IMR-90 (cell line): Measurements from ENCODE around the gene PPARG. TPM values are rescaled to one million over a fixed set of nuclear protein-coding genes. Genes with fewer than 3 reads are reported as not detected.

Experiments used
- ATAC-seq: fragments of 200-7000 bp; cut with Tn5 transposase; 2 replicates; pipeline ENCODE4 v1.9.1; 2020; ENCODE audit warnings: low read depth, mild to moderate bottlenecking, moderate library complexity
- BruUV-seq: library from RNA; stranded (reverse); fragments of 400-500 nt; replicated peaks from 2 replicates; lab custom pipeline; 2021; lab: Mats Ljungman, UMichigan
- CTCF ChIA-PET: fragments of 300-600 bp; formaldehyde crosslinking; extraction: SDS; loops from one replicate; lab custom pipeline; 2021; ENCODE audit warnings: antibody characterized with exemption; lab: Yijun Ruan, JAX
- POLR2A ChIA-PET: fragments of 300-600 bp; sonication (Branson Sonifier 250); formaldehyde crosslinking; loops from one replicate; lab custom pipeline; 2022; ENCODE audit warnings: antibody characterized with exemption; ENCODE audit not compliant: unreplicated experiment; lab: Charles Lee
- DNase-seq: peaks from one replicate; pipeline ENCODE4 v3.0.0; 2013
- H2AFZ ChIP-seq: replicated peaks from 2 replicates; pipeline ENCODE3; 2013; ENCODE audit warnings: low read length, mild to moderate bottlenecking; ENCODE audit not compliant: poor library complexity
- H2AK5ac ChIP-seq: 2 replicates; pipeline ENCODE4 v1.6.1; 2013; ENCODE audit warnings: low read depth, low read length, inconsistent platforms
- H2AK9ac ChIP-seq: replicated peaks from 2 replicates; pipeline ENCODE3; 2013; ENCODE audit warnings: mild to moderate bottlenecking, low read depth, low read length, moderate library complexity; ENCODE audit not compliant: poor library complexity
- H2BK120ac ChIP-seq: 2 replicates; pipeline ENCODE4 v1.6.1; 2013; ENCODE audit warnings: low read depth, low read length, inconsistent platforms
- H2BK15ac ChIP-seq: 3 replicates; pipeline ENCODE4 v1.6.1; 2013; ENCODE audit warnings: low read depth, low read length, inconsistent platforms
- H2BK20ac ChIP-seq: 2 replicates; pipeline ENCODE4 v1.6.1; 2013; ENCODE audit warnings: low read depth, mild to moderate bottlenecking, inconsistent platforms, low read length, moderate library complexity
- H2BK5ac ChIP-seq: 2 replicates; pipeline ENCODE4 v1.6.1; 2013; ENCODE audit warnings: mild to moderate bottlenecking, low read depth, low read length, inconsistent platforms; ENCODE audit not compliant: poor library complexity, severe bottlenecking
- H3K14ac ChIP-seq: replicated peaks from 2 replicates; pipeline ENCODE4 v1.6.1; 2013; ENCODE audit warnings: low read depth, low read length, inconsistent platforms
- H3K18ac ChIP-seq: 2 replicates; pipeline ENCODE4 v1.6.1; 2013; ENCODE audit warnings: low read depth, low read length, control low read depth
- H3K23ac ChIP-seq: 2 replicates; pipeline ENCODE4 v1.6.1; 2013; ENCODE audit warnings: low read depth, low read length, inconsistent platforms
- H3K27ac ChIP-seq: 2 replicates; pipeline ENCODE4 v1.5.1; 2013; ENCODE audit warnings: mild to moderate bottlenecking, control low read depth, low read length; ENCODE audit not compliant: insufficient read depth
- H3K27me3 ChIP-seq: 2 replicates; pipeline ENCODE4 v1.6.1; 2013; ENCODE audit warnings: low read length; ENCODE audit not compliant: control insufficient read depth, insufficient read depth
- H3K36me3 ChIP-seq: 2 replicates; pipeline ENCODE4 v1.6.1; 2013; ENCODE audit warnings: low read length, mixed read lengths; ENCODE audit not compliant: control insufficient read depth, insufficient read depth
- H3K4ac ChIP-seq: 2 replicates; pipeline ENCODE4 v1.6.1; 2013; ENCODE audit warnings: low read depth, low read length, inconsistent platforms
- H3K4me1 ChIP-seq: 2 replicates; pipeline ENCODE4 v1.6.1; 2013; ENCODE audit warnings: low read length, mixed read lengths; ENCODE audit not compliant: control insufficient read depth, insufficient read depth
- H3K4me2 ChIP-seq: 2 replicates; pipeline ENCODE4 v1.6.1; 2013; ENCODE audit warnings: low read depth, mild to moderate bottlenecking, control low read depth, low read length, moderate library complexity
- H3K4me3 ChIP-seq: 2 replicates; pipeline ENCODE4 v1.5.1; 2013; ENCODE audit warnings: low read depth, mild to moderate bottlenecking, control low read depth, low read length, moderate library complexity; ENCODE audit not compliant: insufficient read depth
- H3K56ac ChIP-seq: 2 replicates; pipeline ENCODE4 v1.6.1; 2013; ENCODE audit warnings: low read length, inconsistent platforms; ENCODE audit not compliant: insufficient read depth; ENCODE audit errors: extremely low read depth
- H3K79me1 ChIP-seq, 2 experiments: 2 replicates each; pipeline ENCODE4 v1.6.1; 2013; ENCODE audit warnings: low read length in 2 of 2, inconsistent platforms in 1 of 2, low read depth in 1 of 2
- H3K9ac ChIP-seq: 2 replicates; pipeline ENCODE4 v1.6.1; 2013; ENCODE audit warnings: low read depth, low read length, control low read depth
- H3K9me1 ChIP-seq: 2 replicates; pipeline ENCODE4 v1.6.1; 2013; ENCODE audit warnings: low read length, inconsistent platforms; ENCODE audit not compliant: insufficient read depth
- H3K9me3 ChIP-seq: 2 replicates; pipeline ENCODE4 v1.6.1; 2013; ENCODE audit warnings: low read length; ENCODE audit not compliant: control insufficient read depth, insufficient read depth
- H4K20me1 ChIP-seq: 2 replicates; pipeline ENCODE4 v1.6.1; 2013; ENCODE audit warnings: low read length, inconsistent platforms; ENCODE audit not compliant: insufficient read depth
- H4K5ac ChIP-seq: 2 replicates; pipeline ENCODE4 v1.6.1; 2013; ENCODE audit warnings: mild to moderate bottlenecking, low read depth, low read length, control low read depth
- H4K8ac ChIP-seq, 2 experiments: 2 replicates each; pipeline ENCODE4 v1.6.1; 2013; ENCODE audit warnings: low read depth in 2 of 2, low read length in 2 of 2, control low read depth in 1 of 2, inconsistent platforms in 1 of 2
- H4K91ac ChIP-seq: 2 replicates; pipeline ENCODE4 v1.6.1; 2013; ENCODE audit warnings: low read depth, low read length, inconsistent platforms; ENCODE audit not compliant: insufficient read depth
- CEBPB ChIP-seq: IDR thresholded peaks from 2 replicates; pipeline ENCODE4 v1.6.1; 2012; ENCODE audit warnings: low read depth, low read length, improper control_type of control experiment
- CHD1 ChIP-seq: IDR thresholded peaks from 2 replicates; pipeline ENCODE4 v1.6.1; 2012; ENCODE audit warnings: low read depth, low read length, improper control_type of control experiment
- MAFK ChIP-seq: IDR thresholded peaks from 2 replicates; pipeline ENCODE4 v1.6.1; 2012; ENCODE audit warnings: low read depth, low read length, improper control_type of control experiment
- MXI1 ChIP-seq: IDR thresholded peaks from 2 replicates; pipeline ENCODE4 v1.6.1; 2012; ENCODE audit warnings: low read depth, mild to moderate bottlenecking, low read length, moderate library complexity, borderline replicate concordance
- NFE2L2 ChIP-seq: fragments of 150-350 bp; IDR thresholded peaks from 2 replicates; pipeline ENCODE4 v1.6.1; 2016; ENCODE audit warnings: low read depth, mild to moderate bottlenecking, low read length
- RAD21 ChIP-seq: IDR thresholded peaks from 2 replicates; pipeline ENCODE4 v1.6.1; 2012; ENCODE audit warnings: low read length, improper control_type of control experiment
- RCOR1 ChIP-seq: IDR thresholded peaks from 2 replicates; pipeline ENCODE4 v1.6.1; 2012; ENCODE audit warnings: mild to moderate bottlenecking, low read length, improper control_type of control experiment; ENCODE audit not compliant: insufficient replicate concordance
- RFX5 ChIP-seq: IDR thresholded peaks from 2 replicates; pipeline ENCODE4 v1.8.0; 2012; ENCODE audit warnings: low read depth, mild to moderate bottlenecking, low read length, moderate library complexity
- SMC3 ChIP-seq: fragments of 150-350 bp; IDR thresholded peaks from 2 replicates; pipeline ENCODE4 v1.6.1; 2016; ENCODE audit warnings: low read depth, mild to moderate bottlenecking, antibody characterized with exemption, low read length, moderate library complexity
- WGBS, 2 experiments: methylation state at CpG; one replicate each; pipeline versions ENCODE4 v1.1.5 to v1.1.7; 2013; ENCODE audit warnings: missing lambda C conversion rate in 2 of 2; ENCODE audit not compliant: insufficient read length in 1 of 2; ENCODE audit errors: extremely low coverage in 2 of 2; 5-methylcytosine and 5-hydroxymethylcytosine counted together
- dilution Hi-C: fragments of 300-500 bp; cut with HindIII; formaldehyde crosslinking; loops from one replicate; pipeline ENCODE4 v1.14.3; 2018; ENCODE audit warnings: low sequenced_read_pairs; ENCODE audit not compliant: unreplicated experiment
- in situ Hi-C: fragments of 300-500 bp; cut with MboI; formaldehyde crosslinking; loops from 3 replicates; pipeline ENCODE4 v1.14.3; 2019; ENCODE audit warnings: low sequenced_read_pairs, inconsistent platforms, mixed read lengths
- intact Hi-C: fragments of 100-400 bp; cut with micrococcal nuclease; formaldehyde crosslinking; loops from 2 replicates; pipeline ENCODE4 v1.10.0; 2022
- polyA plus RNA-seq, 3 experiments: library from polyadenylated mRNA; depleted of rRNA; stranded (reverse); fragments of >200 nt; gene quantifications; 2 replicates each; pipeline ENCODE4 v1.2.3, GENCODE V29; 2012; ENCODE audit warnings: low replicate concordance in 1 of 3
- total RNA-seq: library from RNA; depleted of rRNA; stranded (reverse); fragments of >200 nt; gene quantifications from 2 replicates; pipeline ENCODE4 v1.2.3, GENCODE V29; 2012
- TF ChIP-seq, protein P1 (sequence below): fragments of 150-350 bp; IDR thresholded peaks from 2 replicates; pipeline ENCODE4 v1.6.1; 2017; ENCODE audit warnings: mild to moderate bottlenecking, antibody characterized with exemption, low read length, low read depth
- TF ChIP-seq, protein P2 (sequence below): fragments of 150-350 bp; IDR thresholded peaks from 2 replicates; pipeline ENCODE4 v1.6.1; 2016; ENCODE audit warnings: low read depth, mild to moderate bottlenecking, low read length, moderate library complexity, borderline replicate concordance

The PPARG gene
- total and polyA plus RNA-seq, 2 of the 4 experiments (the other 2 are of a cell fraction): 11.2 to 23.8 TPM

DNA sequence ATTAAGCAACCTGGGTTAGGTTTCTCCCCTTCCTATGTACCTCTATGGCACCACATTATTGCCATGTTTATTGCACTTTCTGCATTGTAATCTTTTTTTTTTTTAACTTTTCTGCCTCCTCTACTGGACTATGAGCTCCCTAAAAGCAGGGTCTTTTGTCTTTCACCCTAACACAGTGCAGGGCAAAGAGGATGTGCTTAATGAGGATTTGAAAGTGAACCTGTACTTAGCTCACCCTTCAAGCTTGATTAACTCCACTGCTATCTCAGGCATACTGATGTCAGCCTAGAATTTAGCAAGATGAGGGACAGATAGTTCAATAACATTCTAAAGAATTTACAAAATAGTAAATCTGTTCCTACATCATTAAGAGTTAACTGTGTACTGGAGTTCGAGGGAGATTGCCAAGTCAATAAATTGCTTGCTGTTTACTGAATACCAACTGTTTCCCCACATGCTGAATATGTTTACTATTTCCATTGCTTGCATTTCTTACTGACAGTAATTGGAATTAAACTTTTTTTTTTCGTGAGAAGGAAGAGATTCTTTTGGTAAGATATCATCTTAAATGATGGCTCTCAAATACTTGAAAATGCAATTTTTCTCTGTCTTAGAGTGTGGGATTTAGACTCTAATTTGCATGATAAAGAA is 15.7 kb upstream of the PPARG start (continued):
- TF ChIP-seq, protein P1, sequence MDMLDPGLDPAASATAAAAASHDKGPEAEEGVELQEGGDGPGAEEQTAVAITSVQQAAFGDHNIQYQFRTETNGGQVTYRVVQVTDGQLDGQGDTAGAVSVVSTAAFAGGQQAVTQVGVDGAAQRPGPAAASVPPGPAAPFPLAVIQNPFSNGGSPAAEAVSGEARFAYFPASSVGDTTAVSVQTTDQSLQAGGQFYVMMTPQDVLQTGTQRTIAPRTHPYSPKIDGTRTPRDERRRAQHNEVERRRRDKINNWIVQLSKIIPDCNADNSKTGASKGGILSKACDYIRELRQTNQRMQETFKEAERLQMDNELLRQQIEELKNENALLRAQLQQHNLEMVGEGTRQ: no peak

GRCh38 chr3:12275974-12276650 is 12.8 kb upstream of the PPARG start:
- H3K27me3 ChIP-seq: no peaks in the 10 kb centered on the region
- no peaks in the 10 kb centered on the region for H4K20me1 ChIP-seq
- H2AK5ac ChIP-seq: peak overlapping the region; percentile 70; the same call in 1 of the 2 replicates
- H3K27ac ChIP-seq: no peak overlapping the region
- H3K4ac ChIP-seq: peak overlapping the region; percentile 36; the same call in 1 of the 2 replicates
- no peak overlapping the region for H2BK15ac ChIP-seq
- intact Hi-C loops: no loop called here
- no peak overlapping the region for H2AFZ ChIP-seq
- H3K4me3 ChIP-seq: no peak overlapping the region
- H2AK9ac ChIP-seq: no peak overlapping the region
- no peaks in the 10 kb centered on the region for H3K36me3 ChIP-seq
- no peaks in the 10 kb centered on the region for H3K79me1 ChIP-seq
- no peaks in the 10 kb centered on the region for H3K9me3 ChIP-seq
- in situ Hi-C loops: no loop called here
- H3K9me1 ChIP-seq: peaks cover 4% of the 10 kb centered on the region; the same call in 1 of the 2 replicates
- H2BK5ac ChIP-seq: no peak overlapping the region
- H3K23ac ChIP-seq: no peak overlapping the region; the same call in 1 of the 2 replicates
- H4K8ac ChIP-seq: no peak overlapping the region
- CTCF ChIA-PET: no interaction called here
- H3K18ac ChIP-seq: no peak overlapping the region; the same call in 1 of the 2 replicates
- H2BK20ac ChIP-seq: peak overlapping the region; percentile 34
- H4K91ac ChIP-seq: no peak overlapping the region
- peaks cover 6% of the 10 kb centered on the region for H3K4me1 ChIP-seq
- no peak overlapping the region for H3K4me2 ChIP-seq
- POLR2A ChIA-PET: no interaction called here
- no TSS peak for BruUV-seq
- ATAC-seq (no peak), DNase-seq (no peak)
- H3K14ac ChIP-seq: no peak overlapping the region
- TF ChIP-seq CHD1: no peak
- TF ChIP-seq RCOR1: no peak
- no peak for TF ChIP-seq RFX5
- TF ChIP-seq MXI1: no peak
- no peak for TF ChIP-seq CEBPB
- TF ChIP-seq MAFK: no peak
- no peak for TF ChIP-seq NFE2L2
- TF ChIP-seq, protein P2, sequence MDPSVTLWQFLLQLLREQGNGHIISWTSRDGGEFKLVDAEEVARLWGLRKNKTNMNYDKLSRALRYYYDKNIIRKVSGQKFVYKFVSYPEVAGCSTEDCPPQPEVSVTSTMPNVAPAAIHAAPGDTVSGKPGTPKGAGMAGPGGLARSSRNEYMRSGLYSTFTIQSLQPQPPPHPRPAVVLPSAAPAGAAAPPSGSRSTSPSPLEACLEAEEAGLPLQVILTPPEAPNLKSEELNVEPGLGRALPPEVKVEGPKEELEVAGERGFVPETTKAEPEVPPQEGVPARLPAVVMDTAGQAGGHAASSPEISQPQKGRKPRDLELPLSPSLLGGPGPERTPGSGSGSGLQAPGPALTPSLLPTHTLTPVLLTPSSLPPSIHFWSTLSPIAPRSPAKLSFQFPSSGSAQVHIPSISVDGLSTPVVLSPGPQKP: no peak
- no peak for TF ChIP-seq SMC3
- TF ChIP-seq RAD21: no peak
- H2BK120ac ChIP-seq: no peak overlapping the region
- dilution Hi-C loops: no loop called here
- no peak overlapping the region for H4K5ac ChIP-seq
- no peak overlapping the region for H3K56ac ChIP-seq
- 100% methylated on average over 1 of the region's 3 CpGs; no CpG with 5 or more reads in 1 of the 2 experiments for WGBS, 2 experiments
- H3K9ac ChIP-seq: no peak overlapping the region
